ENCODE results near the gene TNFRSF6B.

Gene TNFRSF6B

GRCh38 chr20:63680857-63681608 is 15.4 kb upstream of the TNFRSF6B start:
- Histone ChIP-seq H3K27ac (peak overlapping the region in 10 of 21 experiments; percentile 71 to 94 (median 78)), H3K4me3 (no peak overlapping the region)

DNA sequence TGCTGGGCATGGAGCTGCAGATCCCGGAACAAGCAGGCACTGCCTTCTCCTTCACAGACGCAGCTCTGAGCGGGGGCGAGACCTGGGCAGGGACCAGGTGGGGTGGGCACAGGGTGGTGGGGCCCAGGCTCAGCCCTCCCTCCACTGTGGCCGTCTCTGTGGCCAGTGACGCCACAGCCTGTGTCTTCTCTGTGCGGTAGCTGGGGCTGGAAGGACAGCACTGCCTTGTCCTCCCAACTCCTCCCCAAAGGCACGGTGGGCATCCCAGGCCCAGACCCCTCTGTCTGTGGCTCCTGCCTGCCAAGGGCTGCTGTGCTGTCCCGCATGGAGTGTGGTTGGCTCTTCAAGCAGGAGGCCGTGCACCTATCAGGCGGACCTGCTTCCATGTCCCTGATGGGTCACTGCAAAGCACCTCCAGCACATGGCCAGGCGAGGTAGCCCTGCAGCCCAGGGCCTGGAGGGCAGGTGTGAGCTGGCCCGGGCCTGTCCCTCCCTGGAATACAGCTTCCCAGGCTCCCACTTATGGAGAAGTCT is 14.8 kb upstream of the TNFRSF6B start:
- peak overlapping the region in 20 of 21 experiments; percentile 4 to 94 (median 76) for H3K27ac ChIP-seq
- no peak overlapping the region for H3K4me3 ChIP-seq

DNA sequence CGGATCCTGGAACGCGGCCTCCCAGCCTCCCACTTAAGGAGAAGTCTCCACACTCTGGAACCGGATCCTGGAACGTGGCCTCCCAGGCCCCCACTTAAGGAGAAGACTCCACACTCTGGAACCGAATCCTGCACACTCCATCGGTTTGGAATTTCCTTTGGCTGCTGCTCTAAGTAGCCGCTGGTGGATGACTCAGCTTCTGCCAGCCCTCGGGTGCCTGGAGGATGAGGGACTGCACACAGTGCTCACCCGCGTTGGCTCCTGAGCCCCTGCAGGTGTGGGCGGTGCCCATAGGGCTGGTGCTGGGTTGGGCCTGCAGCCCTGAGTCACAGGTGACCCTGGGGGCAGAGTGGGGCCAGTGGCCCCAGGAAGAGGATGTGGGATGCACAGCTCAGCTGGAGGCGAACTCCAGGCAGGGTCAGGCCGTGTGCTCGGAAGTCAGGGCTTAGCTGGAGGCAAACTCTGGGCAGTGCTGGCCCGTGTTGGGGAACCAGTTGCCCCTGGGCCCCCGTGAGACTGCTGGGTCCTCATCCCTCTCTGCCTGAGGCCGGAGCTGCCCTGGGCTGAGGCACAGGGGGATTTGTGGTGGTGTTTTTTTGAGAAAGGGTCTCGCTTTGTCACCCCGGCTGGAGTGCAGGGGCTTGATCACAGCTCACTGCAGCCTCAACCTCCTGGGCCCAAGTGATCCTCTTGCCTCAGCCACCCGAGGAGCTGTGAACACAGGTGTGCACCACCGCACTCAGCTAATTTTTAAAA is 13.9 kb upstream of the TNFRSF6B start:
- no peak overlapping the region for H3K4me3 ChIP-seq
- H3K27ac ChIP-seq = peak overlapping the region; percentile 23 to 94 (median 77)

DNA sequence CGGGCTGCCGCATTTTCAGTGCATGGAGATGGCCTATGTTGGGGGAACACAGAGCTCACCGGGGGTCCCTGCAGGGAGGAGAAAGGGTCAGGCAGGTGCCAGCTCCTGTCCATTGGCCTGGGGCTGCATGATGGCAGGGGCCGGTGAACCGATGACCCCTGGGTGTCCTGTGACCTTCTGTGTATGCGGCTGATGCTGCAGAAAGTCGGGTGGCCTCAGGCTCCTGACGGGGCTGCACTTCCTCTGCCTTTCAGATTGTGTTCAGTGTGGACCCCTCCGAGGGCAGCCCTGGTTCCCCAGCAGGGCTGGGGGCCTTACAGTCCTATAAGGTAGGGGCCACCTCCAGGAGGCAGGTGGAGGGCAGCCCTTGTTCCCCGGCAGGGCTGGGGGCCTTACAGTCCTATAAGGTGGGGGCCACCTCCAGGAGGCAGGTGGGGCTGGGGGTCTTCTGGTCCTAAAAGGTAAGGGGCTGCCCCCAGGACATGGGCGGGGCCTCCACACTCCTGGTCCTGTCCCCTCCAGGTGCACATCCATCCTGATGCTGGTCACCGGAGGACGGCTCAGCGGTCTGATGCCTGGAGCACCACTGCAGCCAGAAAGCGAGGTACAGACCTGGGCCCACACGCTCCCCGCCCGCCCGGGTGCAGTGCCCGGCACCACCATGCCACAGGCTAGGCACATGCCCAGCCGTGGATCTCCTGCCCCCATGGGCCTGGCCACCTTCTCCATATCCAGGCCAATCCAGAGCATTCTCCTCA is 11.0 kb upstream of the TNFRSF6B start:
- Histone ChIP-seq H3K4me3 (no peak overlapping the region), H3K27ac (peak overlapping the region in 20 of 21 experiments; percentile 29 to 95 (median 83))

- Histone ChIP-seq H3K27ac (peak overlapping the region; percentile 29 to 95 (median 82)), H3K4me3 (no peak overlapping the region)
These were observed 10.4 kb upstream of the TNFRSF6B start for GRCh38 chr20:63686094-63686491.

- no peak overlapping the region for H3K4me3 ChIP-seq
- peak overlapping the region; percentile 29 to 95 (median 82) for H3K27ac ChIP-seq
These were observed 9.7 kb upstream of the TNFRSF6B start for GRCh38 chr20:63686492-63687321.

DNA sequence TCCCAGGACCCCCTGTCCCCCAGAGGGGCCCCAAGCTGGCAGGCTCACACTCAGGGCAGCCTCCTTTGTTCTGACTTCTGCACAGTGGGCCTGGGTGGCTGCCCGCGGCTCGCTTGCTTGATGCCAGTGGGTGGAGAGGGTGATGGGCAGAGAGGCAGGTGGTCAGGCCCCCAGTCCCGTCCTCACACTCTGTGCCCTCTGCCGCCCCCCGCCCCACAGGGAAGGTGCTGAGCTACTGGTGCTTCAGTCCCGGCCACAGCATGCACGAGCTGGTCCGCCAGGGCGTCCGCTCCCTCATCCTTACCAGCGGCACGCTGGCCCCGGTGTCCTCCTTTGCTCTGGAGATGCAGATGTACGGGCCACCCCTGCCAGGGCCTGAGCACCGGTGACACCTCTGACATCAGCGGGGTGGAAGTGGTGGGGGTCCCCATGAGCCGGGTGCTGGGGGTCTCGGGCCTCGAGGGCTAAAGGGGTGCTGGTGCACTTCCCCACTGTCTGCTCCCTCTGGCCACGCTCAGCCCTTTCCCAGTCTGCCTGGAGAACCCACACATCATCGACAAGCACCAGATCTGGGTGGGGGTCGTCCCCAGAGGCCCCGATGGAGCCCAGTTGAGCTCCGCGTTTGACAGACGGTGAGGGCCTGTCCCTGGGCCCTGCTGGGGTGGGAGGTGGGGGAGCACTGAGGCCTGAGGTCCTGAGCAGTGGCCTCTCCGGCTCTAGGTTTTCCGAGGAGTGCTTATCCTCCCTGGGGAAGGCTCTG is 8.9 kb upstream of the TNFRSF6B start:
- H3K4me3 ChIP-seq = no peak overlapping the region
- peak overlapping the region; percentile 23 to 95 (median 82) for H3K27ac ChIP-seq

DNA sequence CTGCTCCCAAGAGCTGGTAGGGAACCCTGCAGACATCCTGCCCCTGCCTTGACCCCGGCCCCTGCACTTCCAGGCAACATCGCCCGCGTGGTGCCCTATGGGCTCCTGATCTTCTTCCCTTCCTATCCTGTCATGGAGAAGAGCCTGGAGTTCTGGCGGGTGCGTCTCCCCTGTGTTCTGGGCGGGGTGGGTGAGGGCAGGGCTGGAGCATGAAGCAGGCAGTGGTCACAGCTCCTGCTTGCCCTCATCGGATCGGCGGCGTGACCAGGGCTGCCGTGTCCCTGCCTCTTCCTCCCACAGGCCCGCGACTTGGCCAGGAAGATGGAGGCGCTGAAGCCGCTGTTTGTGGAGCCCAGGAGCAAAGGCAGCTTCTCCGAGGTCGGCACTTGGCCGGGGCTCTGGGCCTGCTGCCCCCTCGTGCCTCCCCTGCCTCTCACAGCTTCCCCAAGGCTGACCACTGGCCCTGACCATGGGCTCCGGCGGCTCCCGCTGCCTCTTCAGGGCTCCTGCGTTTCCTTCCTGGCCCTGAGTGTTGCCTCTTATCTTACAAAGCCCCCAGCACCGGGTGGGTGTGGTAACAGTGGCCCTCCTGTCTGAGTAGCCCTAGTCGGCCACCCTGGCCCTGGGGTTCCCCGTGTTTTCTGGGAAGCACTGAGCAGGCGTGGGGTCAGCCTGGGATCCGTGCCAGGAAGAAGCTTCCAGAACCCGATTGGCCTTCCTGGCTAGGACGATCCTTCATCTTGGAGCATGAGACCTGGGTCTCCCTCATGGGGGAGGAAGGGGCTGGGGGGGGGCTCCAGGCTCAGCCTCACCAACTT is 8.0 kb upstream of the TNFRSF6B start:
- Histone ChIP-seq H3K27ac (peak overlapping the region in 17 of 21 experiments; percentile 16 to 95 (median 84)), H3K4me3 (no peak overlapping the region)

GRCh38 chr20:63689046-63690002 is 7.1 kb upstream of the TNFRSF6B start:
- H3K27ac ChIP-seq = peak overlapping the region in 13 of 21 experiments; percentile 10 to 95 (median 82)
- no peak overlapping the region for H3K4me3 ChIP-seq

DNA sequence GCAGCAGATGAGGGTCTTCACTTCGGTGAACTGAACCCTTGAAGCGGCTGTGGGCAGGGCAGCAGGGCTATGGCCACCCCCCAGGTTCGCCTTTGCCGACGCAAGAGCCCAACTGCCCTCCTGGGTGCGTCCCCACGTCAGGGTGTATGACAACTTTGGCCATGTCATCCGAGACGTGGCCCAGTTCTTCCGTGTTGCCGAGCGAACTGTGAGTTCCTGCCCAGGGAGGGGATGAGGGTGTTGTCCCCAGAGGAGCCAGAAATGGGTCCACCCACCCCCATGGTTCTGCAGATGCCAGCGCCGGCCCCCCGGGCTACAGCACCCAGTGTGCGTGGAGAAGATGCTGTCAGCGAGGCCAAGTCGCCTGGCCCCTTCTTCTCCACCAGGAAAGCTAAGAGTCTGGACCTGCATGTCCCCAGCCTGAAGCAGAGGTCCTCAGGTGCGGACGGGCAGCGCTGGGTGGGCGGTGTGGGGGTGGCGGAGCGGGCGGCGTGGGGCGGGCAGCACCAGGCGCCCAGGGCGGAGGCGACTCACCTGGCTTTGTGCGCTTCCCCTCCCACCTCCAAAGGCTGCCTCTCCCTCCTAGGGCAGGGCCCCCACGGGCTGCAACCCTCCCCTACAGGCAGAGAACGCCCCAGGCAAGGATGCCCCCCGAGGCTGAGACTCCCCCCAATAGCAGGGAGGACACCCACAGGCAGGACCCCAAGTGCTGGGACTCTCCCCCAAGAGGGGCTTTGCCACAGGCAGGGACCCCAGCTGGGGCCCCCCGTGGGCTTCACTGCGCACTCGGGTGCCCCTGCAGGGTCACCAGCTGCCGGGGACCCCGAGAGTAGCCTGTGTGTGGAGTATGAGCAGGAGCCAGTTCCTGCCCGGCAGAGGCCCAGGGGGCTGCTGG is 6.2 kb upstream of the TNFRSF6B start:
- Histone ChIP-seq H3K4me3 (no peak overlapping the region), H3K27ac (peak overlapping the region in 8 of 21 experiments; percentile 41 to 95 (median 85))

GRCh38 chr20:63690898-63691710 is 5.3 kb upstream of the TNFRSF6B start:
- no peak overlapping the region for H3K4me3 ChIP-seq
- peak overlapping the region in 8 of 21 experiments; percentile 41 to 94 (median 71) for H3K27ac ChIP-seq

GRCh38 chr20:63691711-63692435 is 4.6 kb upstream of the TNFRSF6B start:
- Histone ChIP-seq H3K27ac (peak overlapping the region in 10 of 21 experiments; percentile 33 to 94 (median 66)), H3K4me3 (no peak overlapping the region)

DNA sequence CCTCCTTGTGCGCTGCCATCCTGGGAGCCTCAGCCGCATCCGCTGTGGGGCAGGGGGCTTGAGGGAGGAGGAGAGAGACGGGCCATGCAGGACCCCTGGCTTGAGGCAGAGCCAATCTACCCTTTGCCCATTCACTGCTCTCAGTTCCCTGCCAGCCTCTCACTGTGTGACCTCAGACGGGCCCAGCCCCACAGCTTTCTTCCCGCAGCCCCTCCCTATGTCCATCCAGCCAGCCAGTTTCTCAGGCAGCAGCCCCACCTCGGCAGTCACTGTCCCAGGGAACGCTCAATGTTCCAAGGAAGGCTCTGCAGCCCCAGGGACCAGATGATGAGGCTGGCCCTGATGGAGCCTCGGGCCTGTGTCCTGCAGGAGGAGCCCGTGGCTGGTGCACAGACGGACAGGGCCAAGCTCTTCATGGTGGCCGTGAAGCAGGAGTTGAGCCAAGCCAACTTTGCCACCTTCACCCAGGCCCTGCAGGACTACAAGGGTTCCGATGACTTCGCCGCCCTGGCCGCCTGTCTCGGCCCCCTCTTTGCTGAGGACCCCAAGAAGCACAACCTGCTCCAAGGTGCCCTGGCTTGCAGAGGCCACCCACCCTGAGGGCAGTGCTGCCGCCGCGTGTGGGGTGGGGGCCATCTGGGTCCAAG is 3.9 kb upstream of the TNFRSF6B start:
- Histone ChIP-seq H3K4me3 (no peak overlapping the region), H3K27ac (peak overlapping the region in 10 of 21 experiments; percentile 36 to 94 (median 66))
